SU-DHL-6 (cell line): ENCODE results near the gene ALKBH5.

ENCODE experiments used
- EZH2phosphoT487 ChIP-seq: fragments of 200-600 bp; sonication (generic), shearing (Covaris generic); conservative IDR thresholded peaks from 2 replicates; pipeline ENCODE4 v1.6.1; 2018; ENCODE audit warnings: mild to moderate bottlenecking, antibody characterized with exemption, low read length, moderate library complexity, mixed read lengths
- TF ChIP-seq, protein P1 (sequence below): fragments of 200-600 bp; sonication (generic); IDR thresholded peaks from one replicate; pipeline ENCODE4 v1.5.1; 2017; ENCODE audit warnings: antibody characterized with exemption, mild to moderate bottlenecking, low read length, moderate library complexity; ENCODE audit not compliant: insufficient read depth, poor library complexity, severe bottlenecking

GRCh38 chr17:18231164-18231563 is 47.5 kb downstream of the ALKBH5 start:
- TF ChIP-seq, protein P1, sequence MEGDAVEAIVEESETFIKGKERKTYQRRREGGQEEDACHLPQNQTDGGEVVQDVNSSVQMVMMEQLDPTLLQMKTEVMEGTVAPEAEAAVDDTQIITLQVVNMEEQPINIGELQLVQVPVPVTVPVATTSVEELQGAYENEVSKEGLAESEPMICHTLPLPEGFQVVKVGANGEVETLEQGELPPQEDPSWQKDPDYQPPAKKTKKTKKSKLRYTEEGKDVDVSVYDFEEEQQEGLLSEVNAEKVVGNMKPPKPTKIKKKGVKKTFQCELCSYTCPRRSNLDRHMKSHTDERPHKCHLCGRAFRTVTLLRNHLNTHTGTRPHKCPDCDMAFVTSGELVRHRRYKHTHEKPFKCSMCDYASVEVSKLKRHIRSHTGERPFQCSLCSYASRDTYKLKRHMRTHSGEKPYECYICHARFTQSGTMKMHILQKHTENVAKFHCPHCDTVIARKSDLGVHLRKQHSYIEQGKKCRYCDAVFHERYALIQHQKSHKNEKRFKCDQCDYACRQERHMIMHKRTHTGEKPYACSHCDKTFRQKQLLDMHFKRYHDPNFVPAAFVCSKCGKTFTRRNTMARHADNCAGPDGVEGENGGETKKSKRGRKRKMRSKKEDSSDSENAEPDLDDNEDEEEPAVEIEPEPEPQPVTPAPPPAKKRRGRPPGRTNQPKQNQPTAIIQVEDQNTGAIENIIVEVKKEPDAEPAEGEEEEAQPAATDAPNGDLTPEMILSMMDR, result no peak
- no peak for TF ChIP-seq EZH2phosphoT487
